Endodermal cell (in vitro differentiated cells): ENCODE data around the gene HCN3. TPM values are rescaled to one million over a fixed set of nuclear protein-coding genes. Genes with fewer than 3 reads are reported as not detected.
"Not testable (repeated sequence)": the region's sequence is repeated elsewhere in the genome, so short reads cannot be mapped to it uniquely, and the experiment has no call there.

Experiments
- DNase-seq: peaks from one replicate; pipeline ENCODE4 v3.0.0-alpha.2; 2017
- H3K27ac ChIP-seq: 2 replicates; pipeline ENCODE4 v1.5.1; 2013; ENCODE audit warnings: mild to moderate bottlenecking, low read depth, low read length, moderate library complexity
- H3K27me3 ChIP-seq: 2 replicates; pipeline ENCODE4 v1.6.1; 2013; ENCODE audit warnings: mild to moderate bottlenecking, low read length, moderate library complexity; ENCODE audit not compliant: insufficient read depth, control insufficient read depth, poor library complexity, severe bottlenecking
- H3K36me3 ChIP-seq: 2 replicates; pipeline ENCODE4 v1.7.0; 2013; ENCODE audit warnings: mild to moderate bottlenecking, low read length, moderate library complexity; ENCODE audit not compliant: control insufficient read depth, insufficient read depth
- H3K4me1 ChIP-seq: one replicate; pipeline ENCODE4 v1.7.0; 2013; ENCODE audit warnings: low read length; ENCODE audit not compliant: control insufficient read depth, insufficient read depth
- H3K4me3 ChIP-seq: 2 replicates; pipeline ENCODE4 v1.5.1; 2013; ENCODE audit warnings: mild to moderate bottlenecking, low read length, moderate library complexity
- H3K9ac ChIP-seq: 2 replicates; pipeline ENCODE4 v1.6.1; 2013; ENCODE audit warnings: mild to moderate bottlenecking, low read length, moderate library complexity; ENCODE audit not compliant: poor library complexity, severe bottlenecking; ENCODE audit errors: extremely low read depth
- H3K9me3 ChIP-seq: 2 replicates; pipeline ENCODE4 v1.6.1; 2013; ENCODE audit warnings: mild to moderate bottlenecking, low read length, moderate library complexity; ENCODE audit not compliant: control insufficient read depth
- H3K27ac Mint-ChIP-seq: 2 replicates; pipeline ENCODE4 v1.8.0; 2020; ENCODE audit warnings: mixed read lengths
- H3K27me3 Mint-ChIP-seq: 2 replicates; pipeline ENCODE4 v1.8.0; 2021; ENCODE audit warnings: mild to moderate bottlenecking, mixed read lengths; ENCODE audit not compliant: insufficient read depth
- H3K36me3 Mint-ChIP-seq: 2 replicates; pipeline ENCODE4 v1.8.0; 2020; ENCODE audit warnings: low read depth, mixed read lengths
- H3K4me1 Mint-ChIP-seq: 2 replicates; pipeline ENCODE4 v1.8.0; 2020; ENCODE audit warnings: mixed read lengths
- H3K4me3 Mint-ChIP-seq: 2 replicates; pipeline ENCODE4 v1.8.0; 2020; ENCODE audit warnings: mild to moderate bottlenecking, moderate library complexity, mixed read lengths
- H3K9me3 Mint-ChIP-seq: 2 replicates; pipeline ENCODE4 v1.8.0; 2020; ENCODE audit warnings: mild to moderate bottlenecking, mixed read lengths
- CTCF ChIP-seq: fragments of 200-600 bp; sonication (generic); conservative IDR thresholded peaks from 2 replicates; pipeline ENCODE4 v1.5.0; 2021; ENCODE audit warnings: antibody characterized with exemption, mild to moderate bottlenecking
- WGBS, 2 experiments: methylation state at CpG; one replicate each; pipeline versions ENCODE4 v1.1.5 to v1.1.7; 2013; ENCODE audit warnings: missing lambda C conversion rate in 2 of 2, mixed read lengths in 1 of 2; ENCODE audit not compliant: insufficient coverage in 1 of 2, insufficient read length in 1 of 2; 5-methylcytosine and 5-hydroxymethylcytosine counted together
- total RNA-seq, 2 donors: library from RNA; stranded (reverse); fragmentation: NEBNext Ultra II Directional in 1 of 2; extraction: Animal tissue kit (Norgen Biotek cat#: 25700) in 1 of 2; gene quantifications; 2 replicates in 1 of 2; 3 replicates in 1 of 2; pipeline ENCODE4 v1.2.1, GENCODE V29; 2021

HCN3 gene
- total RNA-seq, 2 donors from 2014 or later: 8.7 to 9.2 TPM

- H3K4me3 ChIP-seq, H3K27me3 ChIP-seq, H3K9me3 Mint-ChIP-seq, H3K27ac Mint-ChIP-seq, H3K27me3 Mint-ChIP-seq, H3K27ac ChIP-seq, H3K4me3 Mint-ChIP-seq, H3K9me3 ChIP-seq, H3K4me1 Mint-ChIP-seq, H3K9ac ChIP-seq, H3K4me1 ChIP-seq, DNase-seq: not testable (repeated sequence)
- H3K36me3 ChIP-seq: peaks cover 12% of the 10 kb centered on the region
- 85 to 90% methylated on average over 3 to 6 of the region's 9 CpGs for WGBS, 2 experiments
- H3K36me3 Mint-ChIP-seq: peaks cover 25% of the 10 kb centered on the region
Measured at GRCh38 chr1:155235375-155235774, 41.9 kb upstream of the HCN3 start.

- no peak overlapping the region for H3K9ac ChIP-seq
- no peak overlapping the region for H3K27ac Mint-ChIP-seq
- H3K4me3 ChIP-seq: no peak overlapping the region
- WGBS, 2 experiments: 91 to 98% methylated on average over 4 of the region's 5 CpGs
- no peak overlapping the region for H3K4me3 Mint-ChIP-seq
- peaks cover 12% of the 10 kb centered on the region for H3K36me3 ChIP-seq
- H3K36me3 Mint-ChIP-seq: peaks cover 25% of the 10 kb centered on the region
- H3K27me3 ChIP-seq: no peaks in the 10 kb centered on the region
- H3K4me1 Mint-ChIP-seq: peaks cover 7% of the 10 kb centered on the region
- no peak for DNase-seq
- no peak for TF ChIP-seq CTCF
- H3K9me3 ChIP-seq: no peaks in the 10 kb centered on the region
- H3K9me3 Mint-ChIP-seq: no peaks in the 10 kb centered on the region
- no peak overlapping the region for H3K27ac ChIP-seq
- peaks cover under 1% of the 10 kb centered on the region for H3K27me3 Mint-ChIP-seq
- H3K4me1 ChIP-seq: no peaks in the 10 kb centered on the region
Measured at GRCh38 chr1:155236451-155236850, 40.8 kb upstream of the HCN3 start.

GRCh38 chr1:155241069-155241679 is 36.1 kb upstream of the HCN3 start:
- 5 to 23% methylated on average over 2 to 4 of the region's 4 CpGs for WGBS, 2 experiments
- peak overlapping the region; percentile 73 for H3K27ac Mint-ChIP-seq
- Histone ChIP-seq H3K27me3 (no peaks in the 10 kb centered on the region), H3K4me3 (peak overlapping the region; percentile 79), H3K27ac (no peak overlapping the region), H3K36me3 (peaks cover 12% of the 10 kb centered on the region), H3K4me1 (no peaks in the 10 kb centered on the region), H3K9ac (peak overlapping the region; percentile 51), H3K9me3 (no peaks in the 10 kb centered on the region)
- H3K27me3 Mint-ChIP-seq: peaks cover 7% of the 10 kb centered on the region
- peak overlapping the region; percentile 63 for H3K4me3 Mint-ChIP-seq
- H3K4me1 Mint-ChIP-seq: peaks cover 10% of the 10 kb centered on the region
- TF ChIP-seq CTCF: no peak
- peaks cover 21% of the 10 kb centered on the region for H3K36me3 Mint-ChIP-seq
- peak; percentile 89 for DNase-seq
- no peaks in the 10 kb centered on the region for H3K9me3 Mint-ChIP-seq

GRCh38 chr1:155241841-155242264 is 35.4 kb upstream of the HCN3 start:
- peaks cover 21% of the 10 kb centered on the region for H3K36me3 Mint-ChIP-seq
- no peak for DNase-seq
- Histone ChIP-seq H3K27ac (no peak overlapping the region), H3K27me3 (no peaks in the 10 kb centered on the region), H3K4me1 (no peaks in the 10 kb centered on the region), H3K9me3 (no peaks in the 10 kb centered on the region), H3K9ac (no peak overlapping the region), H3K36me3 (peaks cover 10% of the 10 kb centered on the region), H3K4me3 (no peak overlapping the region)
- H3K27ac Mint-ChIP-seq: peak overlapping the region; percentile 61
- WGBS, 2 experiments: 86 to 89% methylated on average over 4 of the region's 4 CpGs
- H3K9me3 Mint-ChIP-seq: no peaks in the 10 kb centered on the region
- peaks cover 10% of the 10 kb centered on the region for H3K27me3 Mint-ChIP-seq
- H3K4me1 Mint-ChIP-seq: peaks cover 10% of the 10 kb centered on the region
- TF ChIP-seq CTCF: no peak
- no peak overlapping the region for H3K4me3 Mint-ChIP-seq
